Measurements from ENCODE around the gene ATP2C1.

The ATP2C1 gene

GRCh38 chr3:131025539-131025938 lies 131.7 kb downstream of the ATP2C1 start:
- H3K27me3 ChIP-seq (ENCODE audit: insufficient read depth, low read length, poor library complexity, severe bottlenecking), result no peaks in the 10 kb centered on the region
- H3F3A ChIP-seq (ENCODE audit: low read depth), result no peaks in the 10 kb centered on the region
- no peak for TF ChIP-seq EZH2phosphoT487 (IDR thresholded peaks at IDR 0.05; ENCODE audit: borderline replicate concordance)
- no peak for TF ChIP-seq CTCF (conservative IDR thresholded peaks at IDR 0.05; ENCODE audit: low read length)
- no peaks in the 10 kb centered on the region for H3K36me3 ChIP-seq (ENCODE audit: insufficient read depth, low read length)
- no peaks in the 10 kb centered on the region for H3K9me2 ChIP-seq (replicated peaks; ENCODE audit: low read depth, low read length)
- peaks cover 42% of the 10 kb centered on the region for H3K79me2 ChIP-seq (ENCODE audit: insufficient read depth, low read length)
- no peaks in the 10 kb centered on the region for H3K9me3 ChIP-seq (ENCODE audit: insufficient read depth, low read depth, low read length)
- H4K20me1 ChIP-seq (ENCODE audit: insufficient read depth, low read length, poor library complexity, severe bottlenecking), result no peaks in the 10 kb centered on the region
- H3K4me2 ChIP-seq (ENCODE audit: low read depth, low read length, poor library complexity, severe bottlenecking), result peak overlapping the region; percentile 93
- H2AFZ ChIP-seq (ENCODE audit: low read length), result no peak overlapping the region
- peak overlapping the region; percentile 80 for H3K4me3 ChIP-seq (ENCODE audit: low read length, poor library complexity, severe bottlenecking)
- peaks cover 57% of the 10 kb centered on the region for H3K4me1 ChIP-seq (ENCODE audit: insufficient read depth, low read length, poor library complexity, severe bottlenecking)
- H3K9ac ChIP-seq (ENCODE audit: low read depth, low read length, poor library complexity, severe bottlenecking), result peak overlapping the region; percentile 80

GRCh38 chr3:131026321-131027151 lies 132.7 kb downstream of the ATP2C1 start, which contains the start of the genes ASTE1 and NEK11:
Gene ASTE1 (minus strand): TSS chr3:131026825. CDS start chr3:131025306, 1,519 bp downstream.
Gene NEK11 (plus strand): TSS chr3:131026877. CDS start chr3:131029709, 2,832 bp downstream.
- no peaks in the 10 kb centered on the region for H3K36me3 ChIP-seq (ENCODE audit: insufficient read depth, low read length)
- TF ChIP-seq CTCF (conservative IDR thresholded peaks at IDR 0.05; ENCODE audit: low read length) (no peak), EZH2phosphoT487 (IDR thresholded peaks at IDR 0.05; ENCODE audit: borderline replicate concordance) (no peak)
- H4K20me1 ChIP-seq (ENCODE audit: insufficient read depth, low read length, poor library complexity, severe bottlenecking), result no peaks in the 10 kb centered on the region
- peak within 1 kb of the TSS; percentile 80 for H3K9ac ChIP-seq (ENCODE audit: low read depth, low read length, poor library complexity, severe bottlenecking)
- no peaks in the 10 kb centered on the region for H3K27me3 ChIP-seq (ENCODE audit: insufficient read depth, low read length, poor library complexity, severe bottlenecking)
- H3K4me2 ChIP-seq (ENCODE audit: low read depth, low read length, poor library complexity, severe bottlenecking), result peak within 1 kb of the TSS; percentile 93
- peak within 1 kb of the TSS; percentile 89 for H2AFZ ChIP-seq (ENCODE audit: low read length)
- H3F3A ChIP-seq (ENCODE audit: low read depth), result no peaks in the 10 kb centered on the region
- H3K9me3 ChIP-seq (ENCODE audit: insufficient read depth, low read depth, low read length), result no peaks in the 10 kb centered on the region
- peak within 1 kb of the TSS; percentile 80 for H3K4me3 ChIP-seq (ENCODE audit: low read length, poor library complexity, severe bottlenecking)
- H3K9me2 ChIP-seq (replicated peaks; ENCODE audit: low read depth, low read length), result no peaks in the 10 kb centered on the region
- H3K79me2 ChIP-seq (ENCODE audit: insufficient read depth, low read length), result peaks cover 37% of the 10 kb centered on the region
- H3K4me1 ChIP-seq (ENCODE audit: insufficient read depth, low read length, poor library complexity, severe bottlenecking), result peaks cover 48% of the 10 kb centered on the region

GRCh38 chr3:131028844-131029243 lies 135.0 kb downstream of the ATP2C1 start:
- Histone ChIP-seq H3K27me3 (ENCODE audit: insufficient read depth, low read length, poor library complexity, severe bottlenecking) (no peaks in the 10 kb centered on the region), H2AFZ (ENCODE audit: low read length) (no peak overlapping the region), H3K9me2 (replicated peaks; ENCODE audit: low read depth, low read length) (no peaks in the 10 kb centered on the region), H3K9ac (ENCODE audit: low read depth, low read length, poor library complexity, severe bottlenecking) (no peak overlapping the region), H3K9me3 (ENCODE audit: insufficient read depth, low read depth, low read length) (no peaks in the 10 kb centered on the region), H3K4me1 (ENCODE audit: insufficient read depth, low read length, poor library complexity, severe bottlenecking) (peaks cover 28% of the 10 kb centered on the region), H4K20me1 (ENCODE audit: insufficient read depth, low read length, poor library complexity, severe bottlenecking) (no peaks in the 10 kb centered on the region), H3K4me3 (ENCODE audit: low read length, poor library complexity, severe bottlenecking) (no peak overlapping the region), H3K79me2 (ENCODE audit: insufficient read depth, low read length) (peaks cover 24% of the 10 kb centered on the region), H3K4me2 (ENCODE audit: low read depth, low read length, poor library complexity, severe bottlenecking) (no peak overlapping the region), H3K36me3 (ENCODE audit: insufficient read depth, low read length) (no peaks in the 10 kb centered on the region), H3F3A (ENCODE audit: low read depth) (no peaks in the 10 kb centered on the region)
- TF ChIP-seq EZH2phosphoT487 (IDR thresholded peaks at IDR 0.05; ENCODE audit: borderline replicate concordance) (no peak), CTCF (conservative IDR thresholded peaks at IDR 0.05; ENCODE audit: low read length) (no peak)
